Thoracic aorta (tissue), 2 donors: ENCODE measurements around the gene HDAC4. TPM values are rescaled to one million over a fixed set of nuclear protein-coding genes. Genes with fewer than 3 reads are reported as not detected.
"Not testable (repeated sequence)": the region's sequence is repeated elsewhere in the genome, so short reads cannot be mapped to it uniquely, and the experiment has no call there.

ENCODE experiments used
- ATAC-seq: fragments of 150-250 bp; one replicate; pipeline ENCODE4 v1.8.0; 2017; ENCODE audit warnings: low read depth; ENCODE audit not compliant: insufficient number of reproducible peaks, low FRiP score
- DNase-seq: peaks from one replicate; pipeline ENCODE4 v3.0.0-alpha.2; 2020; ENCODE audit warnings: low spot score
- H3K27ac ChIP-seq, 2 donors: fragments of 200-600 bp; sonication (generic); 1 replicate in 1 of 2; 2 replicates in 1 of 2; pipeline ENCODE4 v1.5.1; 2016; ENCODE audit warnings: mild to moderate bottlenecking in 2 of 2, moderate library complexity in 2 of 2
- H3K27me3 ChIP-seq: fragments of 200-600 bp; sonication (generic); replicated peaks from 2 replicates; pipeline ENCODE4 v1.6.0; 2016; ENCODE audit warnings: mild to moderate bottlenecking; ENCODE audit not compliant: insufficient read depth
- H3K36me3 ChIP-seq: fragments of 200-600 bp; sonication (generic); one replicate; pipeline ENCODE4 v1.5.1; 2016
- H3K4me1 ChIP-seq, 2 donors: fragments of 200-600 bp; sonication (generic); 1 replicate in 1 of 2; 2 replicates in 1 of 2; pipeline versions ENCODE4 v1.5.1 to v1.6.0; 2016; ENCODE audit warnings: low read depth in 2 of 2, mild to moderate bottlenecking in 1 of 2; ENCODE audit not compliant: control insufficient read depth in 1 of 2
- H3K4me3 ChIP-seq: fragments of 200-600 bp; sonication (generic); 2 replicates; pipeline ENCODE4 v1.5.1; 2016; ENCODE audit warnings: mild to moderate bottlenecking
- H3K9me3 ChIP-seq: fragments of 200-600 bp; sonication (generic); 2 replicates; pipeline ENCODE4 v1.5.1; 2016
- total RNA-seq, 2 donors: library from RNA; depleted of rRNA; stranded (reverse); fragments of >200 nt; gene quantifications; one replicate each; pipeline versions ENCODE4 v1.1.0 to v1.2.3, GENCODE V29; 2016
- TF ChIP-seq, protein P1 (sequence below): fragments of 200-600 bp; sonication (generic); IDR thresholded peaks from one replicate; pipeline ENCODE4 v1.5.1; 2019; ENCODE audit warnings: antibody characterized with exemption

The HDAC4 gene
- total RNA-seq, 2 donors from 2014 or later = 79.2 to 163 TPM

DNA sequence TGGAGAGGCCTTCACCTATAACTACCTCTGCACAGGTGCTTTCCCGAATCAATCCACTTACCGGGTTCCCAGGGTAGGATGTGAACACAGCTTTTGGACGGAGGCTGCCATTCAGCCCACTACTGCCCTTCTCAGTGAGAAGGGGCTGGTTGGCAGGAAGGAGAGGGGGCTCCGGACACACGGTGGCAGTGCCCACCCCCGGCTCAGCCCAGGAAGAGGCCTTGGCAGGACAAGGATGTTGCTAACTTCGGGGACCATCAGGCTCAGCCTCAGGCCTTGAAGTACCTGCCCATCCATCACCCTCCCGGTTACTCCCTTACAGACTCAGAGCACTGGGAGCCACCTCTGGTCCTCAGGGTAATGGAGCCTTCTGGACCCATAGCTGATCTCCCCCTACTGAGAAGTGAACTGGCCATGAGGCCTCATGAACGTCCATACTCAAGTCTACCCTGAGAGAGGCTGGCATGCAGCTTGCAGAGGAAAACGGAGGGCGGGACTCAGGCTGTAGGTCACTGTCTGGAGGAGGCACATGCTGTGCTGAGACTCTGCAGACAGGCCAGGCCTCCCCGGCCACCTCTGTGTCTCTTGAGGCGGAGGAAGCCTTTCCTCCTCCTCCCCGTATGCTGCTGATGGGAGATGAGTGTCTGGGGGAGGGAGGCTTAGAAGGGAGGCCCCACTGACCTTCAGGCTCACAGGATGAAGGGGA lies 361.9 kb downstream of the HDAC4 start:
- ATAC-seq = no peak
- TF ChIP-seq, protein P1, sequence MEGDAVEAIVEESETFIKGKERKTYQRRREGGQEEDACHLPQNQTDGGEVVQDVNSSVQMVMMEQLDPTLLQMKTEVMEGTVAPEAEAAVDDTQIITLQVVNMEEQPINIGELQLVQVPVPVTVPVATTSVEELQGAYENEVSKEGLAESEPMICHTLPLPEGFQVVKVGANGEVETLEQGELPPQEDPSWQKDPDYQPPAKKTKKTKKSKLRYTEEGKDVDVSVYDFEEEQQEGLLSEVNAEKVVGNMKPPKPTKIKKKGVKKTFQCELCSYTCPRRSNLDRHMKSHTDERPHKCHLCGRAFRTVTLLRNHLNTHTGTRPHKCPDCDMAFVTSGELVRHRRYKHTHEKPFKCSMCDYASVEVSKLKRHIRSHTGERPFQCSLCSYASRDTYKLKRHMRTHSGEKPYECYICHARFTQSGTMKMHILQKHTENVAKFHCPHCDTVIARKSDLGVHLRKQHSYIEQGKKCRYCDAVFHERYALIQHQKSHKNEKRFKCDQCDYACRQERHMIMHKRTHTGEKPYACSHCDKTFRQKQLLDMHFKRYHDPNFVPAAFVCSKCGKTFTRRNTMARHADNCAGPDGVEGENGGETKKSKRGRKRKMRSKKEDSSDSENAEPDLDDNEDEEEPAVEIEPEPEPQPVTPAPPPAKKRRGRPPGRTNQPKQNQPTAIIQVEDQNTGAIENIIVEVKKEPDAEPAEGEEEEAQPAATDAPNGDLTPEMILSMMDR = no peak

DNA sequence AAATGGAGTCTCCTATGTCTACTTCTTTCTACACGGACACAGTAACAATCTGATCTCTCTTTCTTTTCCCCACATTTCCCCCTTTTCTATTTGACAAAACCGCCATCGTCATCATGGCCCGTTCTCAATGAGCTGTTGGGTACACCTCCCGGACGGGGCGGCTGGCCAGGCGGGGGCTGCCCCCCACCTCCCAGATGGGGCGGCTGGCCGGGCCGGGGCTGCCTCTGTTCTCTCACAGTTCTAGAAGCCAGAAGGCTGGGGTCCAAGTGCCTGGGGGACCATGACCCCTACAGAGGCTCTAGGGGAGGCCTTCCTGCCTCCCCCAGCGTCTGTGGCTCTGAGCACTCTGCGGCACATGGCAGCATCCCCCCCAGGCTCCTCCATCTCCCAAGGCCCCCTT lies 362.5 kb downstream of the HDAC4 start:
- H3K4me3 ChIP-seq, H3K27ac ChIP-seq, DNase-seq, H3K27me3 ChIP-seq, H3K36me3 ChIP-seq, H3K9me3 ChIP-seq, ATAC-seq, H3K4me1 ChIP-seq: not testable (repeated sequence)

More for the DNA sequence above, 361.9 kb downstream of the HDAC4 start:
- DNase-seq = no peak
- Histone ChIP-seq H3K27ac (no peak overlapping the region), H3K36me3 (no peaks in the 10 kb centered on the region), H3K4me1 (no peaks in the 10 kb centered on the region), H3K27me3 (no peaks in the 10 kb centered on the region), H3K9me3 (no peaks in the 10 kb centered on the region), H3K4me3 (no peak overlapping the region)

DNA sequence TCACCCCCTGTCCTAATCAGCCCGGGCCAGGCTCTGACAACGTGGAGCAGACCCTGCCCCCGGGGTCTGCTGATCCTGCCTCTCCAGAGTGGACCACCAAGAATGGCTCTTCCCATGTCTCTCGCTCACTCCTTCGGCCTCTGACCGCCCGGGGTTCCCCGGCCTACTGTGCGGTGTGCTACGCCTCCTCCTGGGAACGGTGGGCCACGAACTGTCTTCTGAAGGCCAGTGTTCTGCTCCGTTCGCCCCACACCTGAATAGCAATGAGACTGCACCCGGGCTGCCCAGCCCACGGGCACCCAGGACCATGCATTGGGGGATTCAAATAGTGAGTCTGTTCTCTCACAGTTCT lies 363.3 kb downstream of the HDAC4 start:
- Histone ChIP-seq H3K4me3 (no peak overlapping the region), H3K4me1 (no peaks in the 10 kb centered on the region), H3K27ac (no peak overlapping the region), H3K36me3 (no peaks in the 10 kb centered on the region), H3K27me3 (no peaks in the 10 kb centered on the region), H3K9me3 (no peaks in the 10 kb centered on the region)
- DNase-seq = no peak
- TF ChIP-seq, protein P1 = no peak
- ATAC-seq = no peak

DNA sequence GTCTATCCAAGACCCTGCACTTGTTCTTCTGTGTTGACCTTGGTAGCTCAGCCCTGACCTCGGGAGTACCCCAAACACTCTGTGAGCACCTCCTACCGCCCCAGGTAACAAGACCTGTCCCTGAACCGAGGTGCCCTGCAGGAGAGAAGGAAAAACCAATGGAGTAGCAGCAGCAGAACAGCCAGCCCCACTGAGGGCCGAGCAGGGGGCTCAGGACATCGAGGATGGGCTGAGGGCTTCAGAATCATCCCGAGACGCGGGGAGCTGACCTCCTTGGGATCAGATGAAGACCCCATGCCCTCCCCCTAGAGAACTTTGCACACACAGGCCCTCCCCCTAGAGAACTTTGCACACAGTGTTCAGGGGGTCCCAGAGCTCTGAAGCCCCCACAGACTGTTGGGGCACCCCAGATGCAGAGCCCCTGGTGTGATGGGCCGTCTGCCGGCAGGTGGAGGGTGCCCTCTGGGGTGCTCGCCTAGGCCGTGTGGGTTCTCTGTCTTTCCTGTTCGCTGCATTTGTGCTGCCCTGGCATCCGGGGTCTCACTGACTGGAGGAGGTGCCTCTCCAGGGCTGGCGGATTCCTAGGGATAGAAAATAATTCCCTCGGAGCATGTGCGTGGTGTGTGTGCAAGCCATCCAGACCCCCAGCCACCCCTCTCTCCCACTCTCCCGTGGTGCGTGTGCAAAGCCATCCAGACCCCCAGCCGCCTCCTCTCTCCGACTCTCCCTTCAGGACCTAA lies 363.8 kb downstream of the HDAC4 start:
- TF ChIP-seq, protein P1 = no peak
- H3K4me1 ChIP-seq = no peaks in the 10 kb centered on the region
- no peaks in the 10 kb centered on the region for H3K36me3 ChIP-seq
- ATAC-seq = no peak
- no peak overlapping the region for H3K27ac ChIP-seq
- no peaks in the 10 kb centered on the region for H3K27me3 ChIP-seq
- no peak overlapping the region for H3K4me3 ChIP-seq
- no peak for DNase-seq
- no peaks in the 10 kb centered on the region for H3K9me3 ChIP-seq

DNA sequence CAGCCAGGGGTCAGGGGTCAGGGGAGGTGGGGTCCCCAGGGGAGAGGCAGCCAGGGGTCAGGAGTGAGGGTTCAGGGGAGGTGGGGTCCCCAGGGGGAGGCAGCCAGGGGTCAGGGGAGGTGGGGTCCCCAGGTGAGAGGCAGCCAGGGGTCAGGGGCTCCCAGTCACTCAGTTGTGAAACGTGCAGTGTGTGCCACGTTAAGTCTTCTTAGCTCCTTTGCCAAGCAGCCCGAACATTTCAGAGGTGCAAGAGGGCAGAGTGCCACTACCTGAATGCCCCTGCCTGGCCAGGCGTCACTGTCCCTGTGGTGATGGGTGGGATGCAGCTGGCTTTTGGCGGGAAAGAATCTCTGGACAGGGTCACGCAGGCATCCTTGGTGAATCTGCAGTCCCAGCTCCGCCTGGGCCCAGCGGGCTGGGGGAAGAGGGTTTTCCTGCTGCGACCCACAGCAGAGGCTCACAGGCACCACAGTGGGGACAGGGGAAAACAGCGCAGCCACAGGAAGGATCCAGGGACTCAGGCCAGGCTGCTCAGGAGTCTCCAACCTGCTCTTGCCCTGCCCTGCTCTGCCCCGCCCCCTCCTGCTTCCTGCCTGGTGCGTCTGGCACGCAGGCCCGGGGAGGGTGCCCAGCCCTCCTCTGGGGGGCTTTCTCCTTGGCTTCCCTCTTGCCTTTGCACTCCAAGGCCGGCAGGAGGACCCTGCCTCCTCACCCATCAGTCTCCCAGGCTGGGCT lies 364.7 kb downstream of the HDAC4 start:
- Histone ChIP-seq H3K9me3 (no peaks in the 10 kb centered on the region), H3K27me3 (no peaks in the 10 kb centered on the region), H3K36me3 (no peaks in the 10 kb centered on the region), H3K27ac (no peak overlapping the region), H3K4me1 (no peaks in the 10 kb centered on the region), H3K4me3 (no peak overlapping the region)
- TF ChIP-seq, protein P1 = no peak
- DNase-seq = no peak
- no peak for ATAC-seq
